HG03039 (cell line): Measurements from ENCODE around the gene CCDC192.

Experiments used
- ATAC-seq: cut with Tn5 transposase; IDR thresholded peaks from one replicate; pipeline ENCODE4 v1.9.1; 2021; ENCODE audit warnings: mild to moderate bottlenecking, moderate library complexity; ENCODE audit not compliant: unreplicated experiment

The CCDC192 gene

DNA sequence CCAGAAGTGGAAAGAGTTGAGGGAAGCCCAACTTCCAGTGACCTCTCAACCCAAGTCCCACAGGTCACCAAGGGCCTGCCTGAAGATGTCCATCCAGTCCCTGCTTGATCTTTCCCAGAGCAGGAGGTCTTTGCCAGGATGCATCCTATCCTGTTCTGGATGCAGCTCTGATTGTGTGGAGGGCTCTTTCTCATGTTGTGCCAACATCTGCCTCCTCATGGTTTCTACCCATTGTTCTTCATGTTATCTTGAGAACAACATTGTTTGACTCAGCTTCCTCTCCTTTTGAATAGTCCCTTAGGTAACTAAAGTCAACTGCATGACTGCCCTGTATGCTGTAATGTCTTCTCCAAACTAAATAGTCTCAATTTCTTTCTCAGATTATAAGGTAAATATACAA lies 169.3 kb downstream of the CCDC192 start:
- ATAC-seq = no peak

DNA sequence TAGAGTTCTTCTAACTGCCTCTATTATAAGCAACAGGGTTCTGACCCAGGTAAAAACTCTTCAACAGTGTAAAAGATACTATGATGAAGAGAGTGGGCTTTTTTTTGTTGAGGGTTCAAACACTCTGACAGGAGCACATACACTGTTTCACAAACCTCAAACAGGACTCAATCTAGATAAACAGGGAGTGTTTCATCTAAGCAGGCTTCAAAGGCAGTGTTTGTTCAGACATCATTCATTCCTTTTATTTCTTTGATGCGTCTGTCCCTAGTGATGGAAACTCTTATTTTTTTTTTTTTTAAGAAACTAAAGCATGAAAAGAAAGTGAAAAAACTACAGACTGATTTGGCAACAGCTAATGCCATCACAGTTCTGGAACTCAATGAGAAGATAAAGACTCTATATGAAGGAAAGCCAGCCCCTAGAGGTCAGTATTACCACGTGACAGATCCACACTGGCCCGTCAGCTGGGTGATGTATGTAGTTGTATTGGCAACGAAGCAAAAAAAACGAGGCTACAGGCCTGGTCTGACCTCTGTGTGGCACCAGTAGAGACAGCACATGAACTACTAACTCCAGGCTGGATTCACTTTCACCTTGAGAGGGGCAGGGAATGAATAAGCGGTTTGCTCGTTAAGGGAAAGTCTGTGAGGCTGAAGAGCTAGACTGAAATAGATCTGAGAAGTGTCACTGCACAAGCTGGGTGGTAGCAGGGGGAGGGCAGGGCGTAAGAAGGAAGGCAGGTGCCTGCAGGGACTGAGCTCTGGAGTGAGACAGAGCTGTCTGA lies 172.2 kb downstream of the CCDC192 start:
- ATAC-seq = peak; percentile 86

DNA sequence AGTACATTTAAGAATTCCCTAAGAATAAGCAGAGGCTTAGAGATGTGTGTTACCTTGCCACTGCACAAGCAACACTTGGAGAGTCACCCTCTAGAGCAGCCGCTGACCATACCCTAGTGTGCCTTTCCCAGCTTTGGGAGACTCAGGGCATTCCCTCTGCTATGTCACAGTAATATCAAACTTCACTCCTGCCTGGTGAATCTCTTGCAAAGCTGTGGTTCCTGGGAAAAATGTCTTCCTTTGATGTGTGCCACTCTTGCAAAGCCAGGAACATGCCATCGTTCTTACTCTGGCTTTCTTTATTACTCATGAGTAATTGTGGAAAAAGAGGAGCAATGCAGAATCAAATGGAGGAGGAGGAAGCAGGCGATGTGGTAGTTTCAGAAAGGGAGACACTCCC lies 173.2 kb downstream of the CCDC192 start:
- no peak for ATAC-seq

DNA sequence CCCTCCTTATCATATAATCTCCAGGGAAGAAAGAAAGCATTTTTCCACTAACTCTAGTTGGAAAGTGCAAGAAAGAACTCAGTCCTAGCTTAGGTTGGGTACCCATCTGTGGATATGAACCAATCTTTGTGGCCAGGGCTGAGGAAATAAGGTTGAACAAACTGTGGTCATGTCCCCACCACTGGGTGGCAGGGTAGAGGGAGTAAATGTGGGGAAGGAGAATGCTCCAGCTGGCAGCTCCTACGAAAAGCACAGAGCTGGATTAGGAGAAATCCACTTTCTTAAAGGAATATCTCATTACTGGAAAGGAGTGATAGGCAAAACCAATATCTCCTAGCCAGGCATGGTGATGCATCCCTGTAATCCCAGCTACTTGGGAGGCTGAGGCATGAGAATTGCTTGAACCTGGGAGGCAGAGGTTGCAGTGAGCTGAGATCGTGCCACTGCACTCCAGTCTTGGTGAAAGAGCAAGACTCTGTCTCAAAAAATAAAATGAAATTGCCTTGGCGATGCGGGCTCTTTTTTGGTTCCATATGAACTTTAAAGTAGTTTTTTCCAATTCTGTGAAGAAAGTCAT lies 175.1 kb downstream of the CCDC192 start:
- no peak for ATAC-seq

DNA sequence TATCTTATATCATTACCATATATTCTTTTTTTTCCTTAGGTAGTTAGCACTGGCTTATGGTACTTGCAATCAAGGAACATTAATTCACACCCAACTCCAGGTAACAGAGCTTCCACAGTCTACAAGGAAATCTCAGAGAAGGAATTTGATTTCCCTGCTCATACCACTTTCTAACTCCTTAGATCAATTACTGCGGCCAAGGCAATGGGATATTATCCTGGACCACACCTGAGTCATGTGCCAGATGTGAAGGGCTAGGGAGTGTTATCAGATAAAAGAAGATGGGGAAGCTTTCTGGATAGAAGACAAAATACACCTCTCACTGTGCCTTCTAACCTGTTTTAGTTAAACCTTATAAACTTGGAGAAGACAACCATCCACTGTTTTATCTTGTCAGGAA lies 181.2 kb downstream of the CCDC192 start:
- no peak for ATAC-seq

DNA sequence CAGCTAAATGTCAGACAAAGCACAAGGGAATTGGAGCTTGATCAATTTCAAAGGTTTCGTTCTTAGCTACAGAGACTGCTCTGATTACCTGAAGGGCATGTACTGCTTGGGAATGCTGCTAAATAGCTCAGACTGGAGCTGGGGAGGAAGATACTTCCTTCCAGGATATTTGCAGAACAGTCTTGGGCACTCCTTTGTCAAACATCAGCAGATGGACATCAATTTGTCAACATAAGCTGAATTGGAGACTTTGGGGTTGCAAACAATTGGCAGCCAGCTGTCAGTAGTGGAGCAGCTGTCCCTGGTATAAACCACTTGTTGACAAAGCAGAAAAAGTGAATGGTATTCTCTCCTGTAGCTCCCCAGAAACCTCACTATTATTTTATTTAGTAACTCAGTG lies 182.0 kb downstream of the CCDC192 start:
- ATAC-seq = no peak

DNA sequence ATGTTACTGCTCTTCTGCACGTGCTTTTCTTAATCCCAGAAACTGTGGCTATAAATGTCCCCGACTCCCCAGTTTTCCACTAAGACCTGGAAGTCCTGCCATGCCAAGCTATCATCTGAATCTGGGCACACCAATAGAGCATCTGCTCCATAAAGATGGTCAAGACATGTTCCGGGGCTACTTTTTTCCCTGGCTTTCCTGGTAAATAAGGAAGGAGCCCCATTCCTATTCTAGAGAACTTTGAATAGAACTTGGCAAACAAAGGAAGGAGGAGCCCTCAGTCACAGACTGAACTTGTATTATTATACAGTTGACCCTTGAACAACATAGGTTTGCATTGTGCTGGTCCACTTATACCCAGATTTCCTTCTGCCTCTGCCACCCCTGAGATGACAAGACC lies 182.9 kb downstream of the CCDC192 start:
- ATAC-seq = no peak

DNA sequence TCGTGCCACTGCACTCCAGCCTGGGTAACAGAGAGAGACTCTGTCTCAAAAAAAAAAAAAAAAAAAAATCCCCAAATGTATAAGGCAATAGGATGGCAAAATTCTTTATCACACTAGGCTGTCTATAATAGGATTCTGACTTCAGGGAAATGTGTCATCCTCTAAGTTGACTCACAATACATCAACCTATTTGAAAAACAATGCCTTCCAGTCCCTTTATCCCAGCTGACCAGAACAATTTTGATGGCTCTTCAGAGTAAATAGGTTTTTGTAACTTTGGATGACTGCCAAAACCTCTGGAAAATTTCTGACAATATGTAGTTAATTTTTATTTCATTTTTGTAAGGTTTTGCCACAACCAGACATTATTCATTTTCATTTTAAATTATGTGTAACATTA lies 184.1 kb downstream of the CCDC192 start:
- no peak for ATAC-seq

DNA sequence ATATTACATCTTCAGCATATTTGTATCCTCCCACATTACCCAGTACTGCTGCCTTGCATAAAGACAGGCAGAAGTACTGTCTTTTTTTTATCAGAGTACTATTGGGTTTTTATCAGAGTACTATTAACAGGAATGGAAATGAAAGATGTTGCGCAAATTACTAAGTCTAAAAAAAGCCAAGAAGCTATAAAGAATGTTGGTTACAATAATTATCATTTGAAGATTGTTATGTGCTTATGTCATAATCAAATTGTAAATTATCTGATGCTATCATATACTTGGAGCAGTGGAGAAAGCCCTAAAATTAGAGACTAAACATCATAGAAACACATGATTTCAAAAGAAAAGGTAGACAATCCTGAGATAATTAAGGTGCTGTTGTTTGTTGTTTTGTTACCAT lies 188.8 kb downstream of the CCDC192 start:
- ATAC-seq = no peak

DNA sequence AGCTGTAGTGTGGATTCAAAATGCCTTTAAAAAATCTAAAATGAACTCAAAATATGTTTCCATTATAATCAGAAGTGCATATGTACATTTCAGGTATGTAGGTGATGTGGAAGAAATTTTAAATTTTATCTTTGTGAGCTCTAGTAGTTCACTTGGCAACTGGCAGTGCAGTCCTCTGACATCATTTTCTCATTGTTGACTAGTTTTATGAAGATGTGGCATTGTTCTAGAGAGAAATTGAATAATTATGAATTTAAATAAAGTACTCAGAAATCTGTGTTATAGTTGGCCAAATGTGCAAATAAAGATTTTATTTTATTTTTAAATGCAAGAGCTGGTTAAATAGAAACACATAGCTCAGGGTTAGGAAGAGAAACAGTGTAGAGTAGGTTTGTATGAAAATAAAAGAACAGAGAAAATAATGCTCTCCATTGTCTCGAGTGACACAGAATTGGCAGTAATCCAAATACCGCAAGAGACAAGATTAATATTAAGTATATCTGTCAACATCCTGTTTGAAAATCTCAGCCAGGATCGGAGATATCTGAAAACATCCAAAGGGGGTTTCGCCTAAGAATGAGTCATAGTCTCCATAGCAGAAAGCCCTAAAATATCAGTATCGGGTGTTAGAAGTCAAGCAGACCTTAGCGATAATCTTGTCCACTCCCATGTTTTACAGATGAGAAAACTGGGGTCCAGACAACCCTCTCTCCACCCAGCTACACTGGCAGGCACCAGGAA lies 189.4 kb downstream of the CCDC192 start:
- ATAC-seq = no peak

DNA sequence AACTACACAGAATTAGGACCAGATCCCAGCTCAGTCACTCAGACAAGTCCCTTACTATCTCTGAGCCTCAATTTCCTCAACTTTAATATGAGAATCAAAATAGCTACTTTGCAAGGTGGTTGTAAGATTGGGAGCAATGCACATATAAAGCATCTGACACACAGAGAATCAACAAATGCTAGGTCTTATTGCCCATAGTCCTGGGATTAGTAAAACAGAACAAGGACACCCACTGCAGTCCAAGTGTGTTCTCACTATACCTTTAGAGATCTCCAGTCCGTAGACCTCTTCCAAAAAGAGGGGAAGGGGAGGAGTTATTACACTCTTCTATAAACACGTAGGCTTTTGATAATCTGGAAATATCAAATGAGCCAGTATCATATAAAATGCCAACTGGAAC lies 190.0 kb downstream of the CCDC192 start:
- ATAC-seq = no peak

DNA sequence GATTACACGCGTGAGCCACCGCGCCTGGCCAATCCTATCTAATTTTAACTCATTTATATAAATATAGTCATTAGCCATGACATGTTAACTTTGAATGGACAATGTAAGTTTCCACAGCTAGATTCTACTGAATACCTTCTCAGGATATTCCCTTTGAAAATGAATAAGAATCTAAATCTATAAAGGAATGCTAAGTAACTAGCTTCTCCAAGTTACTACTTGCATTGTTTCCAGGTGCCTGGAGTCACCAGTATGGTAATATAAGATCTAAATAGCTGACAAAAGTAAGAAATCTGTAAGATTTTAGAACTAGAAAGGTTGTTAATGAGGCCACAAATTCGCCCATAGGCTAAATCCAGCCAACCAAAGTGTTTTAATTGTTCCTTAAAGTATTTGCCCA lies 191.3 kb downstream of the CCDC192 start:
- ATAC-seq = no peak

DNA sequence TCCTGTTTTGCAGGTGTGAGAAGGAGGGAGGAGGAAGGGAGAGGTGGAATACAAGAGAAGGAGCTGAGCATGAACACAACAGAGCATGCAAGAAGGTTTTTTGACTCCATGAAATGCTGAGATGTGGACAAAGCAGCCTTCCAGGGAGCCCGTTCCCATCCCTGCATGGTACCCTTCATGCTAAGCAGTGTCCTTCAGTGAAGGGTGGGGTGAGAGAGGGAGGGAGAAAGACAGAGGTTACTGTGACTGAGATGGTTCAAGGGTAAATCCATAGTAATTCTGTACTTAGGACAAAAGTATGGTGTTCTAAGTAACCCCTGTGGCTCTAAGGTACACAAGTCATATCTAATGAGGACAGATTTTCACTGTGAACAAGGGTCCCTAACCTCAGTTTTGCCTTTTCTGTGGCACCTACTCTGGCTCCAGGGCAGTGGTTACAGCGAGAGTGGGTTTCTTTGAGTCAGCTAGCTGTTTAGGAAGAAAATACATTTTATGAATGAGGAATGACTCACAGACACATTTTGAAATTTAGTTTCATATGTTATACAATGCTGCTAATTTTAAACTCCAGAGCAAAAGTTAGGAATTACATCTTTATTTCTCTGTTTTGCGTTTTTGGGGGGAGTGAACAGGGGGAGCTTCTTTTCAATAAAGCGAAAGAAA lies 195.5 kb downstream of the CCDC192 start:
- ATAC-seq = no peak

DNA sequence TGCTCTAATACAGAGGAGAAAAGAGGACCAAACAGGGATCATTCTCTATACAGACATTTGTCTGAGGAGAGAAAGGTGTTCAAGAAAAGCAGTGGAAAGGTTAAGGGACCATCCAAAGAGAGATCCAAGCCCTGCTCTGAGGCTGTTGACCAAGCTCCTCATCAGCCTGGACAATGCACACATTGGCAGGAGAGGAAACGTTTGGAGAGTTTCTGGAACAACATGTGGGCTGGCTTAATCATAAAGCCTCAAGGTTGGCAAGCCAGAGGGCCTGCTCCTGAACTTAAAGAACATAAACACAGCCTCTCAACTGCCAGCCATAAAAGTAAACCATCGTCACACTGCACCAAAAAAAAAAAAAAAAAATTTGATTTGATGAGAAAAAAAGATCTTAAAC lies 196.0 kb downstream of the CCDC192 start:
- no peak for ATAC-seq

DNA sequence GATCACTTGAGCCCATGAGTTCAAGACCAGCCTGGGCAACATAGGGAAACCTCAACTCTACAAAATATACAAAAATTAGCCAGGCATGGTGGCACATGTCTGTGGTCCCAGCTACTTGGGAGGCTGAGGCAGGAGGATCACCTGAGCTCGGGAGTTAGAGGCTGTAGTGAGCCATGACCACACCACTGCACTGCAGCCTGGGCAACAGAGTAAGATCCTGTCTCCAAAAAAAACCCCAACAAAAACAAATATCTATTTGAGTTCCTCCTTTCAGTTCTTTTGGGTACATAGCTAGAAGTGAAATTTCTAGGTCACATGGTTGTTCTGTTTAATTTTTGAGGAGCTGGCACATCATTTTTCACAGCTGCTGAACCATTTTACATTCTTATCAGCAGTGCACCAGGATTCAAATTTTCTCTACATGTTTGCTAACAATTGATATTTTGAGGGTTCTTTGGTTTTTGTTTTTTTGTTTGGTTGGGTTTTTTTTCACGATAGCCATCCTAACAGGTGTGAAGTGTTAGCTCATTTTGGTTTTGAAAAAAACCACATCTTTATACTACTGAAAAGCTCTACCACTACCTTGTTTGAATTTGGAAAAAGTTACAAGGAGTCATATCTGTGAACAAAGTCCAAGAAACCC lies 203.5 kb downstream of the CCDC192 start:
- ATAC-seq = no peak

DNA sequence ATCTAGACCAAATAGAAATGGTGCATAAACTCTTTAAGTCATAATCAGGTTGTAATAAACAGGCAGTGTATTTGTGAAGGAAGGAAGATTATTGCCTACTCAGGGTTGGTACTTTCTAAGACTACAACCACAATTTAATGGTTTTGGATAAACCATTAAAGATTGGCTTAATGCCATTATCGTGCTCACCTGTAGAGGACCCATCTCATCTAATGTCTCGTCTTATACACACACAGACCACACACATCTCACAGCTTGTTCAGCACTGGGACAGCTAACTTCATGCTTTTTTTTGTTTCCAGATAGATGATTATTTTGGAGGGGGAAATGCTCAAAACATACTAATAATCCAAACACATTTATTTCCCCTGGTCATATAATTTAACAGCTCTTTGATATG lies 204.7 kb downstream of the CCDC192 start:
- ATAC-seq = no peak

DNA sequence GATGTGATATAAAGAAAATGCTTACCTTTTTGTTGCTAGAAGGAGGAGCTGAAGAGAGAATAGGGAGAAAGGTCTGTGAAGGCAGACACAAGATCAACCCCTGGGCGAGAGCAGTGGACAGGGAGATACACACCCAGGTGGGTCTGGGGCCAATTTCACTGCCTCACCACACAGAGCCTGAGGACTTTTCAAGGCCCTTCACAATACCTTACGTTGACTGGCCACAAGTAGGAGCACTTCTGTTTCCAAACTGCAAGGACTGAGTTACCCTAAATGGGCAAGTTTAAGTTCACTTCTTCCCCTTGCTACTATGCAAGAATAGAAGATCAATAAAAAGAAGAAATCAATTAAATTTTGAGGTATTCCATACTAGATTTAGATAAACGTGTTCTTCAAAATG lies 205.9 kb downstream of the CCDC192 start:
- peak; percentile 88 for ATAC-seq

DNA sequence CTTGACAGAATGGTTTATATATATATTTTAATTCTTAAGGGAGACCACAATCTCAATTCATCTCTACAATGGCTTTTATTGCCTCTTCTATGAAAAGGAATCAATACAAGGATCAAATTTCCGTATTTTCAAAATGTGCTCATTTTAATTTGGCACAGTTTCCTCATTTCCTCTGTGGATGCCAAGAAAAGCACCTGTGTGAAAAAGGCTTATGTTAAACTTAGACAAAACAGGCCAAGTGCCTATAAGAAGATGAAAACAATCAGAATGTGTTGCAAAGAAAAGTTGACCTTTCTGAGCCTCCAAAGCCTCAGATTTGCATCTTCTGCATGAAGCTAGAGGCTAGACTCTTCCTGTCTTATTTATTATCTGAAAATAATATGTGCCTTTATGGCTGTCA lies 206.6 kb downstream of the CCDC192 start:
- ATAC-seq = no peak

DNA sequence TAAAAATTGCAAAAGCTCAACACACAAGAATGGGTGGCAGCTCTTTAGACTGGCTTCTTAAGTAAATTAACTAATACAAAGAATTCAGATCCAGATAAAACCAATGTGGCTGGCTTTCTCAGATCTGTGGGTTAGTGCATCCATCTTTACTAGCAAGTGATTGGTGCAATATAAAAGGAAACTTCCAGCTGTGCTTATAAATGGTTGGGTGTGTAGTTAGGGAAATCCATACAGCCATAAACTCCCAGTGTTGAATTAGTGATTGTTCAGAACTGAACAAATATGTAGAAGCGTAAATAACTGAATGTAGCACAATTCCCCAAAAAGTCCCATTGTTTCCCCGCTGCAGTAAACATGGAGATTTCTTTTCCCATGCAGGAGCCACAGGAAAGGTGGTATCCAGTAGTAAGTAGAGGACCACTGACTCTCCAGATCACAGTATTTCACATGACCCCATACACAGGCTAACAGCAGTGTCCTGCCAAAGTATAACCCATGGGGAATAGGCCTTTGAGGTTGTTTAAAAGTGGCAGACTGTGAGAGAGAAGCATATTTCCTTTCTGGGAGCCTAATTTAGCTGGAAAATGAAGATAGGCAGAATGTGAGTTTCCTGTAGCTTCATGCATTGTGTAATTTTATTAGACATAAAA lies 207.2 kb downstream of the CCDC192 start:
- no peak for ATAC-seq

DNA sequence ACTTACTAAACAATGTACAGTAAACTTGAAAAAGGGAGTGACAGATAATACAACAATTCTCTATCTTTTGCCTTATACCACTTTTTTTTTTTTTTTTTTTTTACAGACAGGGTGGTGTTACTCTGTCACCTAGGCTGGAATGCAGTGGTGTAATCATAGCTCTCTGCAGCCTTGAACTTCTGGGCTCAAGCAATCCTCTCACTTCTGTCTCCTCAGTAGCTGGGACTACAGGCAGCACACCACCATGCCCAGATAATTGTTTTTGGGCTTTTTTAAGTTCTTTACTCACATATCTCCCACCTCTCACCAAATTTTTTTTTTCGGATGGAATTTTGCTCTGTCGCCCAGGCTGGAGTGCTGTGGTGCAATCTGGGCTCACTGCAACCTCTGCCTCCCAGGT lies 208.4 kb downstream of the CCDC192 start:
- ATAC-seq = no peak

DNA sequence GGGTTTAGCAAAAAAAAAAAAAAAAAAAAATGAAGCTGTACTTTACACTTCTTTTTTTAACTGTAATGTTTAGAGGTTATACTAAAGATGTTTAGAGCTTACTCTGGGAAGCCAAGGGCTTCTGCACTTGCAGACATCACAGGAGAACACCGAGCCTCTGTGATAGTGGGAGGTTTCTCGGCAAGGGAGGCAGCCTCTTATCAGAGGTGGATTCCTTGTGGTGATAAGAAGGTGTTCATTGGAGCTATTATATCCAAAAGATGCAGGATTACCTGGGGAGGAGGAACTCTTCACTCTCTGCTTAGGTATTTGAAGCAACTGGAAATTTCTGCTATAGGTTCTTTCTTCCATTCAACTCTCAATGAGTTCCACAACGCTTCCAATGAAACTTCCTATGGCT lies 209.2 kb downstream of the CCDC192 start:
- no peak for ATAC-seq
